LoVo (cell line): ENCODE measurements around the gene NPW.
"Not testable (repeated sequence)": the region's sequence is repeated elsewhere in the genome, so short reads cannot be mapped to it uniquely, and the experiment has no call there.

ENCODE experiments used
- DNase-seq: peaks from one replicate; pipeline ENCODE4 v3.0.0-alpha.2; 2016; ENCODE audit warnings: low spot score

NPW gene

GRCh38 chr16:2023092-2024031 is 3.8 kb downstream of the NPW start:
- DNase-seq: peak; percentile 88

- DNase-seq: no peak
Observed at GRCh38 chr16:2024032-2024420, 4.4 kb downstream of the NPW start.

- no peak for DNase-seq
Observed at GRCh38 chr16:2025251-2025650, 5.7 kb downstream of the NPW start.

GRCh38 chr16:2025878-2026460 is 6.4 kb downstream of the NPW start:
- no peak for DNase-seq

GRCh38 chr16:2026461-2027023 is 7.0 kb downstream of the NPW start, which contains the start of gene NHERF2:
NHERF2 (plus strand) TSS chr16:2026902; CDS start chr16:2027006, 104 bp downstream.
- DNase-seq: no peak

GRCh38 chr16:2027024-2028010 is 7.7 kb downstream of the NPW start:
- no peak for DNase-seq

- DNase-seq: no peak
Observed at GRCh38 chr16:2028146-2028545, 8.6 kb downstream of the NPW start.

- DNase-seq: no peak
Observed at GRCh38 chr16:2028620-2029220, 9.1 kb downstream of the NPW start.

GRCh38 chr16:2029350-2029749 is 9.8 kb downstream of the NPW start:
- DNase-seq: no peak

GRCh38 chr16:2030036-2030435 is 10.5 kb downstream of the NPW start:
- DNase-seq: no peak

GRCh38 chr16:2031081-2031577 is 11.5 kb downstream of the NPW start:
- no peak for DNase-seq

GRCh38 chr16:2032285-2033056 is 12.9 kb downstream of the NPW start:
- no peak for DNase-seq

GRCh38 chr16:2033057-2033908 is 13.7 kb downstream of the NPW start:
- no peak for DNase-seq

- DNase-seq: not testable (repeated sequence)
Observed at GRCh38 chr16:2033909-2034695, 14.5 kb downstream of the NPW start.

- DNase-seq: no peak
Observed at GRCh38 chr16:2034696-2035430, 15.3 kb downstream of the NPW start.

GRCh38 chr16:2035431-2036199 is 16.0 kb downstream of the NPW start:
- DNase-seq: no peak
